Measurements from ENCODE around the gene PARD3B.

Gene PARD3B

GRCh38 chr2:204544961-204545860 lies at the start of gene PARD3B:
PARD3B (plus strand) TSS chr2:204545475; CDS start chr2:204546000, 525 bp downstream.
- DNase-seq: peak; percentile 5

- no peak for DNase-seq
These were observed 48.5 kb upstream of the PARD3B start for GRCh38 chr2:204496779-204497178.

GRCh38 chr2:204497855-204498254 lies 47.4 kb upstream of the PARD3B start:
- no peak for DNase-seq

DNA sequence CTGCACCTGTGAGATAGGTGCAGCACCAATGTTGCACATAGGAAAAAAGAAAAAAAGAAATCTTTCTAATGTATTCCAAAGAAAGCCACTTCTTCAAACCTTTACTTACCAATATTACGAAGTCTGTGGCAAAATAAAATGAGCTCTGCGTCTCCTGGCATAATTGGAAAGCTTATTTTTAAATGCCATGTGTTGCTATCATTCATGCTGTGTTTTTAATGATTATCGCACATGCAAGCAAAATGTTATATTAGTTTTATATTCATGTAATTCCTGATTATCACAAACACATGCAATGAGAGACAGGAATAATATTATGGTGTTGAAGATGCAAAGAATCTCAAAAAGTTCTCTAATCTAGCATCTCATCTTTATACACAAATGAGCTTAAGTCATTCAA lies 47.0 kb upstream of the PARD3B start:
- DNase-seq: no peak

DNA sequence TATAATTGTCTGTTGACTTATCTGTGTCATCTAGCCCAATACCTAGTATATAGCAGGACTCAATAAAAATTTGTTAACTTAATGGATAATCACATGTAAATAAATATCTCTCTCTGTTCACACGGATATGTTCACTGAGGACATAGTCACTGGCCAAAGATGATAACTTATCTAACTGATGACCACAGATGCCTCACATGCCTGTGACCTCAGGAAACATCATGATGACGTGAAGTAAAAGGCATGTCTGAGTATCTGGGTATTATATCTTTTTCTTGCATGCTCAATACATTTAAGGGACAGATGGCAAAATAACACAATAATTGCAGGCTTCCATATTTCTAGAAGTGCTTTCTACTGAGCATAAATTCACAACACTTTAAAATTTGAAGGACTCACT lies 41.4 kb upstream of the PARD3B start:
- no peak for DNase-seq

DNA sequence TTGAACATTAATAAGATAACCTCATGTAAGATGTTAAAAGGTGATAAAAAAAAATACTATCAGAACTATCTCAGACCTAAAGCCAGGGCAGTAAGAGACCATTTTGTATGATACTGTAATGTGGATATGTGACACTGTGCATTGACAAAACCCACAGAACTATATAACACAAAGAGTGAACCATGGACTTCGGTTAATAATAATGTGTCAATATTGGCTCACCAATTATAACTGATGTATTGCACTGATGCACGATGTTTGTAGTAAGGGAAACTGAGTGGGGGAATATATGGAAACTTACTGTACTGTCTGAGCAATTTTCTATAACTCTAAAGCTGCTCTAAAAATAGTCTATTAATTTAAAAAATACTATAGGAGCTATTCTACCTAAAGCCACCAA lies 40.7 kb upstream of the PARD3B start:
- no peak for DNase-seq

DNA sequence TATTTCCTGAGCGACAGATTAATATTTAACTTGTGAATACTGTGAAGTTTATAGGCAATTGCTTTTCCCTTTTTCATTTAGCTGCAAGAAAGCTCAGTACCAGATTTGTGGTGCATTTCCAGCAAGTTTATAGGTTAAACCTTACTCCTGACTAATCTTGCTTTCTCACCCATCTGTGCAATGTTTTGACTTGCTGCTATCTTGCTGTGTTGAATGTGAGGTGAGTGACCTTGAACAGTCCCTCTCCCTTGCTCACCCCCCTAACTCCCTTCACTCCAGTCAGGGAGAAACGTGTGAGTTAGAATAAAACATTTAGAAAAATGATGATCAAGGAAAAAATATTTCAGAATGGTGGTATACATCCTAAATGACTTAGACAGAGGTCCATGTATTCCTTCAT lies 39.8 kb upstream of the PARD3B start:
- DNase-seq: no peak

- DNase-seq: no peak
These were observed 39.3 kb upstream of the PARD3B start for GRCh38 chr2:204505946-204506345.

DNA sequence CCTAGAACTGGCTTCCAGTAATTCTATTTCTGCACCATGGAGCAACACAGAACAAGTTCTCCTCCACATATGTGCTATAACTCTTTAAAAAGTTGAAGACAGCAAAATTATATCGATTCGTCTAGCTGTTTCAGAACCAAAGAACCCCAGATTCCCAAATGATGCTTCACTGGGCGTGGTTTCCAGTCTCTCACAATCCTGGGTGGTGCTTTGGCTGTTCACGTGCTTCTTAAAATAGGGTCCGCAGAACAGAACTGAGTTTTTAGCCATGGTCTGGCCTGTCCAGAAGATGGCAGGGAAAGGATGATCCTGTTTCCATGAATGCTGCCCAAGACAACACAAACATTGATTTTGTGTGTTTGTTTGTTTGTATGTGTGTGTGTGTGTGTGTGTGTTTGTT lies 37.6 kb upstream of the PARD3B start:
- no peak for DNase-seq

GRCh38 chr2:204510709-204511420 lies 34.4 kb upstream of the PARD3B start:
- no peak for DNase-seq

GRCh38 chr2:204514439-204514838 lies 30.8 kb upstream of the PARD3B start:
- no peak for DNase-seq

DNA sequence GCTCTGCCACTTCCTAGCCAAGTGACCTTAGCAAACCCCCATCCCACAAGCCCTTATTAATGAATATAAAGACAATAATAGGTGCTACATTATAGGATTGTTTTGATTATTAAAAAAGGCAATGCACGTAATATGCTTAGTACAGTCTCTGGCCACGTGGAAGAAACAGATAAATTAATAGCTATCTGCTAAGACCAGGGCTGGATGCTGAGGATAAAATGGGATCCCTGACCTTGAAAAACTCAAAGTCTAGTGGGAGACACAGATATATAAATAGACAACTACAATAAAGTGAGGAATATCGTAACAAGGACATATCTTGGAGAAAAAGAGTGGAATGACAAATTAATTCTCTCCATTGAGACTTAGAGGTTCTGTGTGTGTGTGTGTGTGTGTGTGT lies 29.9 kb upstream of the PARD3B start:
- no peak for DNase-seq

DNA sequence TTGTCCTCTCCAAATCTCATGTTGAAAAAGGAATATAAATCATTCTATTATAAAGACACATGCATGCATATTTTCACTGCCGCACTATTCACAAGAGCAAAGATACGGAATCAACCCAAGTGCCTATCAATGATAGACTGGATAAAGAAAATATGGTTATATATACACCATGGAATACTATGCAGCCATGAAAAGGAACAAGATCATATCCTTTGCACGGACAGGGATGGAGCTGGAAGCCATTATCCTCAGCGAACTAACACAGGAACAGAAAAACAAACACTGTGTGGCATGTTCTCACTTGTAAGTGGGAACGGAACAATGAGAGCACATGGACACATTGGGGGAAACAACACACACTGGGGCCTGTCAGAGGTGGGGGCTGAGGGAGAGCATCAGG lies 28.1 kb upstream of the PARD3B start:
- no peak for DNase-seq

DNA sequence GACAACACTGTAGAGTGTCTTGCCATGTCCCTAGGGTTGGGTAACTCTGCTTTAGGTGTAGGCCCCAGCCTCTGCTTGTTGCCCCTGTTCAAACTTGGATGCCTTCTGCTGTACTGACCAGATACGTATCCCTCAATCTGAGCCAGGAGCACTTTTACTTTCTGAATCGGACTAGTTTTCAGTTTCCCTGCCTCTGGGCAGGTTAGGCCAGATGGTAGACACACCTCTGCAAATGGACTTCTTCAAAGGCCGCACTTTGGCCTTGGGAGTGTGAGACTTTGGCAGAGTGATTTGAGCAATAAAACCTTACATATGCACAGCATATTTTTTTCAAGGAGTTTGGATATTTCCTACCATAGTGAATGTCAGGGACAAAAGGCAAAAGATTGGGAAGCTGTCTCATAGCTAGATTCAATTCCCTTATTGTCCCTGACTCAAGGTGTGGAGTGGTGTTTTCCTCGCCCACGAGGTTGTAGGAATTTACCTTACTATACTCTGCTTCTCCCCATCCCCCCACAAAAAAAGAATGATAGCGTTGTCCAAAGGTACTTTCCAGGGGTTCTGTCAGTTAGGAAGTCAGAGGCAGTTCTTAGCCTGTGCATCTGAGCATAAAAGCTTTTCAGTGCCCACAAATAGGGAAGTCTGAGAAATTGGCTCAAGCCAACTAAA lies 15.3 kb upstream of the PARD3B start:
- DNase-seq: no peak

- DNase-seq: no peak
These were observed 14.8 kb upstream of the PARD3B start for GRCh38 chr2:204530464-204530805.

GRCh38 chr2:204533629-204534370 lies 11.5 kb upstream of the PARD3B start:
- DNase-seq: no peak

DNA sequence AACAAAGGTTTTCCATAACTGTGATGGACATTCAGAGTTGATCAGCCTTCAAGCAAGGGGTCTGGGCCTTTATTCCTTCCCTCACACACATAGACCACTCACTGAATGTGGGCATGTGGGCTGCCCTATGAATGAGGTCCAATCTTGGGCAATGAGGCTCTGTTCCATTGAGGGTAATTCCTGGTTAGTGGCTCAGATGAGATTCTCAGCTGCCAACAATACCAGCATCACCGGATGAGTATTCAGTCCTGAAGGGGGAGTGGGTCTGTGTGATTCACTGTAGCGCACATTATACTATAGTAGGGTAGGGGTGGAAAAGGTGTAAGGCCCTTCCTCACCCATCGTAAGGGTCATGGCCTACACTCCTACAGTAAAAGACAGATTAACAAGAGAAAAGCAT lies 9.9 kb upstream of the PARD3B start:
- DNase-seq: no peak

GRCh38 chr2:204535764-204536163 lies 9.5 kb upstream of the PARD3B start:
- DNase-seq: no peak

DNA sequence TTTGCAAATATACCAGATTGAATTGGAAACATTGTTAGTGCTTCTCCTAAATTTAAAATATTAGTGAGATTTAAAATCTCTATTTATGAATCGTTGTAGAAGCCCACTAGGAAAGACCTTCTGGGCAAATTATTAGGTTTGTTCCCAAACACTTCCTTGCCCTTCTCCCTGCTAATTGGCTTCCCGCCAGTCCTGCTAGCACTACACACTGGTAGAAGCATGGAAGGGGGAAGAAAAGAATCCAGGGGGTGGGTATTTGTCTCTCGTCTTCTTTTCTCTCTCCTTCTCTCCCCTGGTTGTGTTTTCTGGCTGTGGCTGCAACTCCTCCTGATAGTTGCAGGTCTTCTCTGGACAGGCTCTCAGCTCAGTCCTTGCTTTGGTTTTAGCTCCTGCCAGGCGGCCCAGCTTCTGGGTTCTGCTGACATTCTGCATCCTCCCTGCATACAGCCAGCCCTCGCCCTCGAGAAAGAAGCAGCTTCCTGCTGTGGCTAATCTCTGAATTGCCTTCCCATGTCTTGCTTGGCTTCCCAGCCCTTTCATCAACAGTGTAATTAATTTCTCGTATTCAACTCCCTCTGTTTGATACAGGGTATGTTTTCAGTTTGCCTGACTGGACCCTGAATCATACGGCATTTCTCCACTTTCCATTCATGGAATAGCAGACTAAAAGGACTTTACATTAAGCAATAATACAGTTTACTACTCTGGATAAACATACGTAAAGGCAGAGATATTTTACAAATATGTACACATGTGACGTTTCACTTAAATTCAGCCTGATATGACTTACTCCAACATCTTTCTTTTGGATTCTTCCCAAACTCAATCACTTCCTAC lies 6.9 kb upstream of the PARD3B start:
- no peak for DNase-seq

DNA sequence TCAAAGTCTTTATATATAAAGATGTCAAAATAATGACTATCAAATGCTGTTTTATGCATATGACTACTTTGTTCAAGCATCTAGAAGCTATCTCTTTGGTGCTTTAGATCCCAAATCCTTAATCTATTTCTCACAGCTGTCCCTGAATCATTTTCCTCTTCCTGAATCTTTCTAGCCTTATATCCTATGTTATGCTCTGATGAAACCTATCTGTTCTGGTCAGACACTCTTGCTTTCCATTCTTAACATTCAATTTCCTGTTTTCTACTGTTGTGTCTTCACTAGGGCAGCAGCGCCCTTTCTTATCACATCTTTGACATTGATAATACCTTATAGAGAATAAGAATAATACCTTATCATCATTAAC lies 6.3 kb upstream of the PARD3B start:
- DNase-seq: no peak

DNA sequence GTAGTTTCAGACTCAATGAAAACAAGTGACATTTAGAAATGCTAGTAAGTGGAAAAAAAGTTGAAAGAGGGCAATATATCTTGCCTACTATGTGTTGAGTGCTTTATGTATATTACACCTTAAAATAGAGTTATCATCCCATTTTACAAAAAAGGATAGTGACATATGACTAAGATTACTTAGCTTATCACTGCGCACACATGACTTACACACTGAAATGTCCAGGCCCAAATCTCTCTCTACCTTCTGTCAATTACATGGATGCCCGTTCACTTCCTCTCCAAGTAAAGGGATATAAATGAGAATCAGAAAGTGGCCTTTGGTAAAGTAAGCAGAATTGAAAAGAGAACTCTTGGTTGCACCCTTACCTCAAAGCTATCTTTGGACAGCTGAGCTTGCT lies 3.6 kb upstream of the PARD3B start:
- no peak for DNase-seq

DNA sequence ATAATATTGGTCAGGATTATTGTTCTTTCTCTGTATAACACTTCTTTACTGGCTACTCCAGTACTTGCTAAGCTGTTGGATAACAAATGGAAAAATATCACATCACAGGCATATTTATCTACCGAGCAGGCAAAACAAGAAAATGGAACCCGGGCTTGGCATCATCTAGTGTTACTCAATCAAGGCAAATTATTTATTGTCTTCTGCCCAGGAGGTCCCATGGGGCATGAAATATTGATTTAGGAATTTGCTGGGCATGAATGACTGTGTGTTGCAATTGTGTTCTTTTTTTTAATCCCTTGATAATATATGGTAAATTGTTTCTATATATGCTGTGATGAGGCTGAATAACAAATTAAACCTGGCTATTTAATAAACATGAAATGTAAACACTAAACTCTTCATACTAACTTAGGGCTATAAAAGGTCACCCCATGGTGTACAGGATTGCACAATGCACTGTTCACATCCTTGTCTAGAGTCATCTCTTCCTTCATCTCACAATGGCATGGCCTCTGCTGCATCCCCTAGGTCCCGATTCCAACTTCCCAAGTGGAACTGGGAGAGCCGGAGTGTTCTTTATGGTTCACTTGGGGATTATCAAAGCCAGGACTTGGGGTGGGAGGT lies 2.2 kb upstream of the PARD3B start:
- DNase-seq: no peak

Measured in activated CD4-positive, alpha-beta T cell treated with anti-CD3 and anti-CD28 coated beads, Interleukin-2, amount 50 U/mL, for 16 hours (primary cell).